ENCODE results near the gene FMO5. TPM values are rescaled to one million over a fixed set of nuclear protein-coding genes. Genes with fewer than 3 reads are reported as not detected.
"Not testable (repeated sequence)": the region's sequence is repeated elsewhere in the genome, so short reads cannot be mapped to it uniquely, and the experiment has no call there.

Gene FMO5
- total RNA-seq, 1 experiment from 2014 or later = 2.8 TPM

DNA sequence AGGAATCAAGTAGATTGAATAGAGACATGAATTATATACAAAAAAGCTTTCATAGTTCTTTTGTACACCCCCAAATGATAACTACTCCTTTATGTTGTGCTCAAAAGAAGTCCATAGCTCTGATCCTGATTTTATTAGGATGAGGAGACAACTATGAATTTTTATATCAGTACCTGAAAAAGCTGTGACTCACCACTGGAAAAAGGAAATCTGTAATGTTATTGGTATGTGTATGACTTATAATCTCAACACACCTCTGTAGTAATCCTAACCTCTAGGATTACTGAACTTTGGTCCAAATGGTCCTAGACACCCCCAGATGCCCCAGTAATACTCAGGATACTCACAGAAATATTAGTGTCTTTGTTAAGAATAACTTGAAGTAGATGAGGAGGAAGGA is 63.0 kb downstream of the FMO5 start:
- ATAC-seq (peak; percentile 90), DNase-seq (peak; percentile 92)
- Histone ChIP-seq H3K27me3 (ENCODE audit: low read length) (no peaks in the 10 kb centered on the region), H3K4me3 (ENCODE audit: low read length) (peak overlapping the region; percentile 17; the same call in 1 of the 2 replicates), H3K9me2 (replicated peaks; ENCODE audit: low read length) (no peaks in the 10 kb centered on the region), H3F3A (ENCODE audit: low read length, unreplicated experiment) (peaks cover 7% of the 10 kb centered on the region), H4K20me1 (ENCODE audit: low read length) (no peaks in the 10 kb centered on the region), H3K79me2 (ENCODE audit: low read length) (peaks cover 51% of the 10 kb centered on the region), H3K36me3 (ENCODE audit: low read depth, low read length) (peaks cover 68% of the 10 kb centered on the region), H3K4me2 (ENCODE audit: low read length) (peak overlapping the region; percentile 70), H3K4me1 (ENCODE audit: insufficient read depth, low read length) (peaks cover 41% of the 10 kb centered on the region), H3K9ac (ENCODE audit: low read length) (no peak overlapping the region), H3K9me3 (ENCODE audit: low read length) (no peaks in the 10 kb centered on the region), H3K27ac (ENCODE audit: low read length) (peak overlapping the region; percentile 54), H2AFZ (ENCODE audit: low read length) (no peak overlapping the region)
- no TSS peak for BruUV-seq (replicated peaks)
- intact Hi-C loops (cut with micrococcal nuclease) = loop anchor here (2.0 kb wide), 1 partner anchor 33 kb away; no protein-coding TSS in a partner anchor
- ChIA-PET POLR2A (ENCODE audit: unreplicated experiment) (no interaction called here), CTCF (interaction anchor here (0.6 to 1.6 kb wide), 2 partner anchors 39 to 81 kb away, joined by 3 to 5 read pairs; no protein-coding TSS in a partner anchor)
- TF ChIP-seq, protein P1, sequence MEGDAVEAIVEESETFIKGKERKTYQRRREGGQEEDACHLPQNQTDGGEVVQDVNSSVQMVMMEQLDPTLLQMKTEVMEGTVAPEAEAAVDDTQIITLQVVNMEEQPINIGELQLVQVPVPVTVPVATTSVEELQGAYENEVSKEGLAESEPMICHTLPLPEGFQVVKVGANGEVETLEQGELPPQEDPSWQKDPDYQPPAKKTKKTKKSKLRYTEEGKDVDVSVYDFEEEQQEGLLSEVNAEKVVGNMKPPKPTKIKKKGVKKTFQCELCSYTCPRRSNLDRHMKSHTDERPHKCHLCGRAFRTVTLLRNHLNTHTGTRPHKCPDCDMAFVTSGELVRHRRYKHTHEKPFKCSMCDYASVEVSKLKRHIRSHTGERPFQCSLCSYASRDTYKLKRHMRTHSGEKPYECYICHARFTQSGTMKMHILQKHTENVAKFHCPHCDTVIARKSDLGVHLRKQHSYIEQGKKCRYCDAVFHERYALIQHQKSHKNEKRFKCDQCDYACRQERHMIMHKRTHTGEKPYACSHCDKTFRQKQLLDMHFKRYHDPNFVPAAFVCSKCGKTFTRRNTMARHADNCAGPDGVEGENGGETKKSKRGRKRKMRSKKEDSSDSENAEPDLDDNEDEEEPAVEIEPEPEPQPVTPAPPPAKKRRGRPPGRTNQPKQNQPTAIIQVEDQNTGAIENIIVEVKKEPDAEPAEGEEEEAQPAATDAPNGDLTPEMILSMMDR (conservative IDR thresholded peaks at IDR 0.05; ENCODE audit: low read depth, low read length) = no peak
- TF ChIP-seq EZH2phosphoT487 (IDR thresholded peaks at IDR 0.05; ENCODE audit: borderline replicate concordance, low read length) (no peak), EZH2 (IDR thresholded peaks at IDR 0.05; ENCODE audit: low read length, unreplicated experiment) (no peak)

DNA sequence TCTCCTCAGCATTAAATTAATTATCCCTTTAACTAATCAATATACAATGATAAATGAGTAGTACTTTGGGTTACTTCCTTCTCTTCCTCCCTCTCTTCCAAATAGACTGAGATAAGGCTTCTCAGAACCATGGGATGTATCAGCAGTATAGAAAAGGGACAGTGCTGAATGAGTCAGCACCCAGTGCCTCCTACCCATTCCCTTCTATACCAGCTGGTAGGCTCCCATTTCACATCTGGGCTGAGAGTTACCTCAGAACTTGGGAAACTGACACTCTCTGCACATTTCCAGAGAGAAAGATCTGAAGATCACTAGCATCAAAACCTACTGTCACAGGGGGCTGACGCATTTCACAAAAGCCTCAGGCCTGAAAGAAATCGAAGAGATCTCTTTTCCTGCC is 68.0 kb downstream of the FMO5 start:
- H3K79me2 ChIP-seq (ENCODE audit: low read length); H4K20me1 ChIP-seq (ENCODE audit: low read length); DNase-seq; POLR2A ChIA-PET (ENCODE audit: unreplicated experiment); H3F3A ChIP-seq (ENCODE audit: low read length, unreplicated experiment); BruUV-seq (replicated peaks); H3K27ac ChIP-seq (ENCODE audit: low read length); H3K4me3 ChIP-seq (ENCODE audit: low read length); H3K9me2 ChIP-seq (replicated peaks; ENCODE audit: low read length); H3K4me2 ChIP-seq (ENCODE audit: low read length); intact Hi-C loops (cut with micrococcal nuclease); H3K9me3 ChIP-seq (ENCODE audit: low read length); H3K27me3 ChIP-seq (ENCODE audit: low read length); H3K9ac ChIP-seq (ENCODE audit: low read length); H2AFZ ChIP-seq (ENCODE audit: low read length); CTCF ChIA-PET: not testable (repeated sequence)
- Histone ChIP-seq H3K4me1 (ENCODE audit: insufficient read depth, low read length) (peaks cover 13% of the 10 kb centered on the region), H3K36me3 (ENCODE audit: low read depth, low read length) (peaks cover 50% of the 10 kb centered on the region)
- ATAC-seq = peak; percentile 65

DNA sequence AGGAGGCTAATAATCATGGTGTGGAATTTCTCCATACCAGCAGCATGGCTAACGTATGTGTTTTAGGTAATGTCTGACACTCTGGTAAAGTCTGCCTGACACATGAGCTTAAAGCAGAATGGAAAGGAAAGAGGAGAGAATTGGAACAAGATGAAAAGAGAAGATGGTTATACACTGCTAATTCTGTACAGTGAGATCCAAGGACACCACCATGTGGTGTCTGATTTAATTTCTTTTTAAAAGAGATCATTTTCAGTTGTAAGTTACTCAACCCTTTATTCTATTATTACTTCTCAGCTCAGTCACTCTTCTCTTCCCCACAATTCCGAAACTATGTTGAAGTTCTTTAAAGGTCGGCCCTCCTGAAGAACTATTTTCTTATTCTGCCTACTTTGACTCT is 68.5 kb downstream of the FMO5 start:
- Histone ChIP-seq H3K4me2 (ENCODE audit: low read length) (no peak overlapping the region), H3K27me3 (ENCODE audit: low read length) (no peaks in the 10 kb centered on the region), H3K9me3 (ENCODE audit: low read length) (no peaks in the 10 kb centered on the region), H2AFZ (ENCODE audit: low read length) (no peak overlapping the region), H3K4me3 (ENCODE audit: low read length) (no peak overlapping the region), H3K4me1 (ENCODE audit: insufficient read depth, low read length) (peaks cover 9% of the 10 kb centered on the region), H3K9ac (ENCODE audit: low read length) (no peak overlapping the region), H3F3A (ENCODE audit: low read length, unreplicated experiment) (peaks cover 3% of the 10 kb centered on the region), H4K20me1 (ENCODE audit: low read length) (no peaks in the 10 kb centered on the region), H3K36me3 (ENCODE audit: low read depth, low read length) (peaks cover 50% of the 10 kb centered on the region), H3K9me2 (replicated peaks; ENCODE audit: low read length) (no peaks in the 10 kb centered on the region), H3K27ac (ENCODE audit: low read length) (no peak overlapping the region), H3K79me2 (ENCODE audit: low read length) (peaks cover 6% of the 10 kb centered on the region)
- ATAC-seq (peak; percentile 63), DNase-seq (peak; percentile 32)
- TF ChIP-seq, protein P1 (conservative IDR thresholded peaks at IDR 0.05; ENCODE audit: low read depth, low read length) = no peak; the same call in 1 of the 2 replicates
- TF ChIP-seq EZH2phosphoT487 (IDR thresholded peaks at IDR 0.05; ENCODE audit: borderline replicate concordance, low read length) = no peak
- TF ChIP-seq EZH2 (IDR thresholded peaks at IDR 0.05; ENCODE audit: low read length, unreplicated experiment) = no peak
- CTCF ChIA-PET = interaction anchor here (0.6 kb wide), 1 partner anchor 29 kb away, joined by 4 read pairs; no protein-coding TSS in a partner anchor
- intact Hi-C loops (cut with micrococcal nuclease) = no loop called here
- POLR2A ChIA-PET (ENCODE audit: unreplicated experiment) = no interaction called here
- BruUV-seq (replicated peaks) = no TSS peak
